Embryonic facial prominence (tissue), 1 donor: Measurements from ENCODE around the gene SLC5A1.
"Not testable (repeated sequence)": the region's sequence is repeated elsewhere in the genome, so short reads cannot be mapped to it uniquely, and the experiment has no call there.

Experiments used
- DNase-seq: peaks from one replicate; pipeline ENCODE4 v3.0.0-alpha.2; 2016; ENCODE audit errors: extremely low spot score

SLC5A1 gene

DNA sequence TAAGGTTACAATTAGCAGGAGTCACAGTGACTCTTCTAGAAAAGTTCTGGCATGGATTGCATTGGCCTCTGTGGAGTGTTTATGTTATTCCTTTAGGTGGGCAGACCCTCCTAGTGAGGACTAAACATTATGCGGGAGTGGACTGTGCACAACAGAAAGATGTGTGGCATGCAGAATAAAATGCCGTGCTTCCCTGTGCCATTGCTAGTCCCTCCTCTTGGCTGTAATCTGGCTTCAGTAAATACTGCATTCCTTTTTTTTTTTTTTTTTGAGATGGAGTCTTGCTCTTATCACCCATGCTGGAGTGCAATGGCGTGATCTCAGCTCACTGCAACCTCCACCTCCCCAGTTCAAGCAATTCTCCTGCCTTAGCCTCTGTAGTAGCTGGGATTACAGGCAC is 45.0 kb downstream of the SLC5A1 start:
- no peak for DNase-seq

DNA sequence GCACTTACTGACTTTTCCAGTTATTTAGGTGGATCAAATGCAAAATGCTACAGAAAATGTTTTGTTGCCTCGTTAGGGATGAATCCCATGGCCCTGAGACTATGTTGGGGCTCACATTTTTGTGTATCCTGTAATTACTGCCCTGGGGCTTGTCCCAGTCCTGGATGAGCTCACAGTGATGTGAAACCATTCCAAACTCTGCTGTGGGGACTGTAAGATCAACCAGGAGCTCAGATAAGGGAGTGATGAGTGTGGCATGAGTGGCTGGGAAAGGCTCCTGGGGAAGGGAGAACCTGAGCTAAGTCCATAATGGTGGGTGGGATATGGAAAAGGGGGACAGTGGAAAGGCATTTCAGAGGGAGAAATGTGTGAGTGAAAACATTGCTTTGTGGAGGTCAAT is 54.0 kb downstream of the SLC5A1 start:
- no peak for DNase-seq

DNA sequence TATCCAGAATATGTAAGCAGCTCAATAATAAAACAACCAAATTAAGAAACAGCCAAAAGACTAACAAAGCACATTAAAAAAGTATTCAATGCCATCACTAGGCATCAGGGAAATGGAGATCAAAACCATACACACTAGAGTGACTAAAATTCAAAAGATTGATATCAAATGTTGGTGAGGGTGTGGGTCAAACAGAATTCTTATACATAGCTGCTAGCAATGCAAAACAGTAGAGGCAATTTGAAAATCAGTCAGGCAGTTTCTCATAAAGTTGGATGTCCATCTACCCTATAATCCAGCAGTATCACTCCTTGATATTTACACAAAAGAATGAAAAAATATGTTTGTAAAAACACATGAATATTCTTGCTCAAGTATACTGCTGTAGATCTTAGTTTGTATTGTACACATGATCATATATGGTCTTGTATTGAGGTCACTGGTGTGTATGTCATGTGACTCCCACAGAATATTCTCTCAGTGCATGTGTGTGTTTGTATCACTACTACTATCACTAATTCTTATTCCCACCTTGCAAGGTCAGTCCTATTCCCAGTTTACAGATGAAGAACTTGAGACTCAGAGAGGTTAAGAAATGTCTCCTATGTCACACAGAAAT is 54.9 kb downstream of the SLC5A1 start:
- DNase-seq: no peak

DNA sequence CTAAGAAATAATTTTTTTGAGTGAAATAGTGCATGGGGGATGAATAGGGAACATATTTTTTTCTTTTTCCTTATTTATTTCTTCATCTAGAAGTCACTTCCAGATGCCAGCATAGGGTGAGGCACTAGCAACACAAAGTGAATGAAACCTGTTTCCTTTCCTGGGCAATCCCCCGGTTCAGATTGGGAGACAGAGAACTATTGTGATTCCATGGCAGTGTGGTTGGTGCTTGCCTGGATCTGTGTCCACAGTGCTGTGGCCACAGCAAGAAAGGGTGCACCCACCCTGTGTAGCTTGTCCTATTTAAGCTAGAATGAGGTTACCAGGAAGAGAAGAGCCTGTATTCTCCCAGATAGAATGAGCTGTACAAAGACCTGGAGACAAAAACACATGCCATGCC is 57.6 kb downstream of the SLC5A1 start:
- DNase-seq: no peak

DNA sequence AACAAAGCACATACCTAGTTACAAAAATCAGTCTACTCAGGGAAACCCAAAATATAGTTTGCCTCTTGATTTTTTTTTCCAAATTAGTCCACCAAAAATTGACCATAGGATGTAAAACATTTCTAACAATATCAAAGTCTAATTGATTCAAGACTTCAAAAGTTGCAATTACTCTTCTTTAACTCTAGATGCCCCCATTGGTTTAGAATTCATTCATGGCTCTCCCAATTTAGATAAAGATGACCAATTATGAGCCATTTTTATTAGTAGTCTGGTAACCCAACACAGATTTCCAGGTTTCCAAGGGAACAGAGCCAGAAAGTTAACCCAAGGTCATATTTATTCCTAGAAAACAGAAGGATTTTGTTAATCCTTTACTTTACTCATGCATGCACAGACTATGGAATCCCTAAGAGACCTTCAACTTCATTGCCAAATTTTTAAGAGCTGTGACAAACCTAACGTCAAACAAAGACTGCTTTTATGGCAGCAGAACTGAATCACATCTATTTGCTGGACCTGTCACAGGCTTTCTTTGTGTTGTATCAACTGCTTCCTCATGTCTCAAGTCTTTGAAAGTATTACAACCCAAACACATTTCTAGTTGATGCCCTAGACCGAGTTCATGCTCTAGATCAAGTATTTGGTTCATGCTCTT is 60.7 kb downstream of the SLC5A1 start:
- DNase-seq: no peak

DNA sequence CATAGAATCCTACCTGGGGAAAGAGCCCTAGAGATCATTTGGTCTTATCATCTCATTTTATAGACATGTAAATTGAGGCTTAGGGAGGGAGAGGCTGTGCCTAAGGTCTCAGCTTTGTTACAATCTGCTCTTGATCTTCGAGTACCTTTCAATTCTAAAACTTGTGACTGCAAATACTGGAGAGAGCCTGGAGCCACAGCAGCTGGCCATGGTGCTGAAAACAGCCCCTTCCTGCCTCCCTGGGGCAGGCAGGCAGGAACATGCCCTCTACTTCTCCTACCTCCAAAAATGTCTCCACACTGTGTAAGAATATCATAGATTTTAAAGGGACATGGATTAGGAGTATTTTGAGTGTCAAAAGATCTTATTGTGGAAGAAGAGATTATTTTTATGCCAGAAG is 63.9 kb downstream of the SLC5A1 start:
- no peak for DNase-seq

DNA sequence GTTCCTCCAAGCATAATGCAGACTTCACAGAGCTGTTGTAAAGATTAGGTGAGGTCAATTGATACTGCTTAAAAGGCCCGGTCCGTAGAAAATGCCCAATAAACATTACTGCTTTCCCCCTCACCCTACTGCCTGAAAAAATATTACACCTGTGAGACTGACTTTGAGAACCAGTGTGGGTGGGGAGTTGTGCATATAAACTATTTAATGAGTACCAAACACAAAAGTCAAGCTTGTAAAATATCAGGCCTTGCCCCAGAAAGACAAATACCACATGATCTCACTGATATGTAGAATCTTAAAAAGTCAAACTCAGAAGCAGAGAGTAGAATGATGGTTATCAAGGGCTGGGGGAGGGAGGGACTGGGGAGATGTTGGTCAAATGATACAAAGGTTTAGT is 69.3 kb downstream of the SLC5A1 start:
- DNase-seq: no peak

DNA sequence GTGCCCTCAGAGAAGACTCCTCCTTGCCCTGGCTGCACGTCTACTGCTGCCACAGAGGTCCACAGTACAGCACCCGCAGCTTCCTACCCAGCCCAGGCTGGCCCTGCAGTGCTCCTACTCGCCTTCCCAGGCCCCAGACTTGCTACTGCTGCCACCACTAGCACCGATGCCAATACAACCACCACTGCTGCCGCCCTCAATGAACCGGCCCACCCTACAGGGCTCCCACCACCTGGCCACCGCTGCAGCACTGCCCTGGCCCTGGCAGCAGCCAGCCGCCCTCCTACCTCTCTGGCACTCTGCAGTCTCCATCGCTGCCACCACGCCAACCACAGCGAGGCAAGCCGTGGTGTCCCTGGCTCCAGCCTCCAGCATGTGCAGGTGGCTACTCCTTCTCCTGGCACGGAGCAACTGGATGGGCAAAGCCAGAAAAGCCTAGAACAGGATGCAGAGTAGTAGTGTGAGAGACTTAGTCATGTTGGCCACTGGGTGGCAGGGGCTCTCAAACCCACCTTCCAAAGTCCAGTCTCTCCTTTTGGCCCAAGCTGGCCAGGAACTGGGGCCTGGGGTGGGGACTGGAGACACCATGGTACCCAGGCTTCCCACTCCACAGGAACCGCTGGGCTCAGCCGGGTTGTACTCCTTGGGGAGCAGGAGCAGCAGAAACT is 76.6 kb downstream of the SLC5A1 start:
- no peak for DNase-seq

DNA sequence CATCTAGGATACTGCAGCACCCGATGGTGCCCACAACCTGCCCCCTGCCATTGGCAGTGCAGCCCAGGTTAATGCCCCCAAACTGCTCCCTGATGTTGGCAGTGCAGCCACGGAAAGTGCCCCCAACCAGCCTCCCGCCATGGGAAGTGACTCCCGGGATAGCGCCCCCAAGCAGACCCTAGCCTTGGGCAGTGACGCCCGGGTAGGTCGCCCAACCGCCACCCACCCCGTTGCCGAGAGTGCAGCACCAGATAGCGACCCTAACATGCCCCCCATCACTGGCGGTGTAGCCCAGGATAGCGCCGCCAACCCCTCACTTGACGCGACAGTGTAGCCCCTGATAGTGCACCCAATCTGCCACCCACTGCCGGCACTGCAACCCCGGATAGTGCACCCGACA is 77.5 kb downstream of the SLC5A1 start:
- no peak for DNase-seq

DNA sequence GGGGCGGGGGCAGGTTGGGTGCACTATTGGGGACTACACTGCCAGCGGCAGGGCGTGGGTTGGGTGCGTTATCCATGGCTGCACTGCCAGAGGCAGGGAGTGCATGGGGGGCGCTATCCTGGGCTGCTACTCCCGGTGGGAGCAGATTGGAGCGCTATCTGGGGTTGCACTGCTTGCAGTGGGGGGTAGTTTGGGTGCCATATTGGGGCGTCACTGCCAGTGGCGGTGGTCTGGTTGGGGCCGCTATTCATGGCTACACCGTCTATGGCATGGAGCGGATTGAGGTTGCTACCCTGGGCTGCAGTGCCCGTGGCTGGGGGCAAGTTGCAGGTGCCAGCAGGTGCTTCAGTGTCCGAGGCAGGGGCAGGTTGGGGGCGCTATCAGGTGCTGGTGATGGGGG is 79.8 kb downstream of the SLC5A1 start:
- DNase-seq: no peak

DNA sequence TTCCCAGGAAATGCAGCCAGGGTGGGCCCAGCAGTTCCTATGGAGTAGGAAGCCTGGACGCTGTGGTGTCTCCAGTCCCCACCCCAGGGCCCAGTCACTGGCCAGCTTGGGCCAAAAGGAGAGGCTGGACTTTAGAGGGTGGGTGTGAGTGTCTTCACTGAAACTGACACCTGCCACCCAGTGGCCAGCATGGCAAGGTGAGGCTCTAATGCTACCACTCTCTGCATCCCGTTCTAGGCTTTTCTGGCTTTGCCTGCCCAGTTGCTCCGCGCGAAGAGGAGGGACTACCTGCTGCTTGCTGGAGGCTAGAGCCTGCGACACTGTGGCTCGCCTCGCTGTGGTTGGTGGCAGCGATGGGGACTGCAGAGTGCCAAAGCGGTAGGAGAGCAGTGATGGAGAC is 80.6 kb downstream of the SLC5A1 start:
- DNase-seq: no peak

DNA sequence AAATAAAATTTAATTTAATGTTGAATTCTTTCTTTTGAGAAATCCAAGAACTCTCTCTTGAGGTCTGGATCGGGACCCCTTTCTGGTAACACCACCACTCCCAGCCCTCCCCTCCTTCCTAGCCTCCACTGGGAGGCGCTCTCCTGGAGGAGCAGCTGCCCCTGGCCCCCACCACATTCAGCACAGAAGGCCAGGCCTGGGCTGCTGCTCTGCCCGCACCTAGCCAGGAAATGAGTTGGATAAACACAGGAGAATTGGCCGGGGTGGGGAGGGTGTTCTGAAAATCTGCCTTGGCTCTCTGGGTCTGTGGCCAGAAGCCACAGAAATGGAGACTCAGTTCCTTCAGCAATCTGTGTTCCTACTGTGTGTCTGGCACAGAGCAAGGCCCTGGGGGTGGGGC is 84.8 kb downstream of the SLC5A1 start:
- DNase-seq: no peak

DNA sequence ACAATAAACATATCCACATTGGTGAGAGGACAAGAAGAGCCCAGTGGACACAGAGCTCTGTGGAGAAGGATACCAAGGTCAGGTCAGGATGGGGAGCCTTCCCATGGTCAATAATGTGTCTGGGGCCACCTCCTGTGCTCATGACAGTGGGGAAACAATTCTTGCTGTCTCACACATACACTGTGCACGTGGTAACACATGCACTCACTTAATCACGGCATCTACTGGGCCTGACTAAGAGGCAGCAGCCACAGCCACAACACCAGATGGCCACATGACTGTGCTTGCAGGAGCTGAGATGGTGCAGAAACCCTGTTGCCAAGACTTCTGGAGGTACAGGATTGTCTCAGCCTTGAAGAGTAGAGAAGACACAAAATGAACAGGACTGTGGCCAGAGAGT is 87.4 kb downstream of the SLC5A1 start:
- DNase-seq: no peak

DNA sequence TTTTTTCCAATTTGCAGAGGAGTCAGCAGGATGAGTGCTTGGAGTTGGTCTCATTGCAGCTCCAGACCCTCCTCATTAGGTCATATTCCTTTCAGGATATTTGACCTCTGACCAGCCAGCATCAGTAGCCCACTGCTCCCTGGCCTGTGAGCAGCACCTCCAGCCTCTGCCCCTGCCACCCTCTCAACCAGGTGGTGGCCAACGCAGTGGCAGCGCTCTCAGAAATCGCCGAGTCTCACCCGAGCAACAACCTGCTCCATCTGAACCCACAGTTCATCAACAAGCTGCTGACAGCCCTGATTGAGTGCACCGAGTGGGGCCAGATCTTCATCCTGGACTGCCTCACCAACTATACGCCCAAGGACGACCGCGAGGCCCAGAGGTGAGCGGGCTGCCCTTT is 89.1 kb downstream of the SLC5A1 start:
- no peak for DNase-seq

DNA sequence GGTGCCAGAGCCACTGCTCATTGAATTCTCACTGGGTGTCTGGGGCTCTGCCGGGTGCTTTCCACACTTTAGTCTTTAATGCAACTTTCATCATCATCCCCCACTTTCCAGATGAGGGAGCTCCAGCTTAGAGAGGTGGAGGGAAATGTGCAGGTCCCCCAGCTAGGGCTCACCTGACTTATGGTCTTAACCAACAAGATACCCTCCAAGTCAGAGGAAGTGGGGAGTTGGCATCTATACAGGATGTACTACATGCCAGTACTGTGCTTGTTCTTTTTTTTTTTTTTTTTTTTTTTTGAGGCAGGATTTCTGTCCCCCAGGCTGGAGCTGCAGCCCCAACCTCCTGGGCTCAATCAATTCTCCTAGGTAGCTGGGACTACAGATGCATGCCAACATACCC is 89.7 kb downstream of the SLC5A1 start:
- DNase-seq: no peak

DNA sequence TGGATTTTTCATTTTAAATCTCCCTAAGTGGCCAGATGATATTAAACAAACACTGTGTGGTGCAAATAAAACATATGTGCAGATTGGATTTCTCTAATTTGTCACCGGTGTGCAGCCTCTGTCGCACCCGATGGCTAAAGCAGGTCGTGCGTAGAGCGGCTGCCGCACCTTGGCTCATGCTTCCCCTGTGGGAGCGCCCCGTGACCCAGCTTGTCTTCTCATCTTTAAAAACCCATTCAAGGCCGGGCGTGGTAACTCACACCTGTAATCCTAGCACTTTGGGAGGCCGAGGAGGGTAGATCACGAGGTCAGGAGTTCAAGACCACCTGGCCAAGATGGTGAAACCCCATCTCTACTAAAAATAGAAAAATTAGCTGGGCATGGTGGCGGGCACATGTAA is 91.7 kb downstream of the SLC5A1 start:
- DNase-seq: not testable (repeated sequence)

DNA sequence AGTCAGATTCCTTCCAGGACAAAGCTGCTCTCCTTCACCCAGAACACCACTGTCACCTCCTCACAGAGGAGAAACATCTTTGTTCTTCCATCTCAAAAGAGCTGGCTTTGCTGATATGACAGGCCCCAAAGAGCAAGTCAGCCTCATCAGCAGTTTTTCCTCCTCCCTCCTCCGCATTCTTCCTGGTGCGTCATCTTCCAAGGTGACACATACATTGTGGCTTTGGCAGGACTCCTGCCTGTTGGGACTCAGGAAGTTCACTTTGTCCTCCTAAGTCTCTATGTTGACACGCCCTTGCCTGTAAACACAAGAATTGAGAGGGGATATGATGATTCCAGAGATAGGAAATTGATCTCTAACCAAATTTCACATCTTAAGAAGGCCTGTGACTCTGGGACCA is 92.9 kb downstream of the SLC5A1 start:
- not testable (repeated sequence) for DNase-seq

DNA sequence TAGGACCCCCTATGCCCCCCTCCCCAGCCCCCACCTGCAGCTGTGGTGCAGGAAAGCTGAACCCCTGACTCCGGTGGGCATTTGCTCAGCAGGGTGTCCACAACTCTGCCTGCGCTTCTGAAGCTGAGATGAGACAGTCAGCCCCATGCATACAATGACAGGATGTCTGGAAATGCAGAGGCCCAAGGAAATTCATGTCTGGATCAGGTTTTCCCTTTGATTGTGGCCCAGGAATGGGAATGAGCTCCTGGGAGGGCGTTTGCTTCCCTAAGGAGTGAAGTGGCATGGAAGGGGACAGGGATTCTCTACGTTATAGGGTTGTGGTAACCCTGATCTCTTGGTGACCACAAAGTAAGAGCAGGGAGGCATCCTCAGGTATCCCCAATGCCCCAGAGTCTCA is 93.8 kb downstream of the SLC5A1 start:
- not testable (repeated sequence) for DNase-seq

DNA sequence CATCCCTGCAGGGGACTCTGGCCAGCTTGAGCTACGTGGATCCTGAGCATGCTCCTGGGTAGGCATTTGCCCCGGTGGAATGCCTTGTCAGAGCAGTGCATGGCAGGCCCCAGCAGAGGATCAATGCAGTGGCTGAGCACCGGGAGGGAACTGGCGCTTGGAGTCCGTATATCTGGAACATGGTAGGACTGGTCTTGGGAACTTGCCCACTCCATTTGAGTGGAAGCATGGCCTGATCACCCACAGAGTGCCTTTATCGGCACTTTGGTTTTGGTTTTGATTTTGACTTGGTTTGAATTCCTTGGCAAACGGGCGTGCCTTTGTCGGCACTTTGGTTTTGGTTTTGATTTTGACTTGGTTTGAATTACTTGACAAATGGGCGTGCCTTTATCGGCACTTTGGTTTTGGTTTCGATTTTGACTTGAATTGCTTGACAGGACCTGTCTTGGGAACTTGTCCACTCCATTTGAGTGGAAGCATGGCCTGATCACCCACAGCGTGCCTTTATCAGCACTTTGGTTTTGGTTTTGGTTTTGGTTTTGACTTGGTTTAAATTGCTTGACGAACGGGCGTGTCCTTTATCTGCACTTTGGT is 94.8 kb downstream of the SLC5A1 start:
- not testable (repeated sequence) for DNase-seq

DNA sequence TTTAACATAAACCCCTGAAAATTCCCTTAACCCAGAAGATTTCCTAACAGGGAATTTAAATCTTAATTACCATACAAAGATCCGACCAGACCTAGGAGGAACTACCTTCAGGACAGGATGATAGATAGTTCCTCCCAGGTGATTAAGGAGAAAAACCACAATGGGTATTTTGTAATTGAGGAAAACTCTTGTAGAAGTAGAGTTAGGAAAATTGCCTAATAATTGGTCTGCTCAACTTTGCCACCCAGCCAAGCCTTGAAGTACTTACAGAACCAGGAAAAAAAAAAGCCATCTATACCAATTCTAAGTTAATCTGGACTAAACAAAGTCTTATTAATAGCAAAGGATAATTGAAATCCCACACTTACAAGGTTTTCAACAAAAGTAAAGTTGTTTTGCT is 95.5 kb downstream of the SLC5A1 start:
- DNase-seq: not testable (repeated sequence)

DNA sequence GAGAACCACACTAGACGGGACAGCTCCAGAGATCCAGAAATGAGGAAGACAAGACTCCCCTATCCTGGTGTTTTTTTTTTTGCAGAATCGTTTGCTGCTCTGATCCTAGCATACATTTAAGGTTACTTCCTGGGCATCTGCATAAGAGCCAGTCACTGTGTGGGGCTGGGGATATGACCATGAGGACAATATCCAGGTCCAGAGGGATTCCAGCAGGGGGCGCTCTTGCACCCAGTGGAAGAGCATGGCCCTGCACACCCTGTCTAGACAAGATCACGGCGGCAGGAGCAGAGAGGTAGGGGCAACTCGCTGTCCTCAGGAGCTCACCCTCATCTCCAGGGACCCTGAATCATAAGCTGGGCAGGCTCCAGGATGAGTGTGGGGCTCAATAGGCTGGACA is 97.6 kb downstream of the SLC5A1 start:
- not testable (repeated sequence) for DNase-seq

DNA sequence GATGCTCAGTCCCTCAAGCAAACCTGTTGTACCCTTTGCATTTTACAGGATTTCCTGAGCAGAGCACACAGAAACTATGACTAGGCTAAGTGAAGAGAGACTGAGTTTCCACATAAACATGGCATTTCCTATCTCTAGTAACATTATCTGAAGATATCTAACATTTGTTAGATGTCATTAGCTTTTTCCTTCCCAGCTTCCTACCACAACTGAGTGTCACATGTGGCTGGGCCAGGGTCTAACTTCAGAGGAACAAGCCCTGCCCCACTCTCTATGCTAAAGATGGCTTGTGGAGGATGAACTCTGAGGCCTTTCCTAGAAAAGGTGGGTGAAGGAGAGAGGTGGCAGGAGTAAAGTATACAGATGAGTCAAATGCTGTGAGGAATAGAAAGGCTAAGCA is 99.5 kb downstream of the SLC5A1 start:
- no peak for DNase-seq
